NCI-H2081 treated with DMSO at 0.1 percent for 48 hours (cell line): ENCODE results near the gene GGA3.
A peak's percentile ranks its signal among the peaks of the same experiment; 100 is the strongest.
"Not testable (repeated sequence)": the region's sequence is repeated elsewhere in the genome, so short reads cannot be mapped to it uniquely, and the experiment has no call there.

Experiments
- DNase-seq: peaks from one replicate; lab custom pipeline; 2025; lab: John Stamatoyannopoulos, UW

GGA3 gene

GRCh38 chr17:75272848-75273184 lies 11.4 kb upstream of the GGA3 start:
- no peak for DNase-seq

GRCh38 chr17:75271955-75272847 lies 10.8 kb upstream of the GGA3 start:
- DNase-seq = no peak

- peak; percentile 47 for DNase-seq
Observed at GRCh38 chr17:75271233-75271954, 10.0 kb upstream of the GGA3 start.

- no peak for DNase-seq
Observed at GRCh38 chr17:75270966-75271232, 9.5 kb upstream of the GGA3 start, which contains the start of gene MIF4GD. Gene MIF4GD (minus strand): TSS chr17:75271231. CDS start chr17:75270195, 1,036 bp downstream.

DNA sequence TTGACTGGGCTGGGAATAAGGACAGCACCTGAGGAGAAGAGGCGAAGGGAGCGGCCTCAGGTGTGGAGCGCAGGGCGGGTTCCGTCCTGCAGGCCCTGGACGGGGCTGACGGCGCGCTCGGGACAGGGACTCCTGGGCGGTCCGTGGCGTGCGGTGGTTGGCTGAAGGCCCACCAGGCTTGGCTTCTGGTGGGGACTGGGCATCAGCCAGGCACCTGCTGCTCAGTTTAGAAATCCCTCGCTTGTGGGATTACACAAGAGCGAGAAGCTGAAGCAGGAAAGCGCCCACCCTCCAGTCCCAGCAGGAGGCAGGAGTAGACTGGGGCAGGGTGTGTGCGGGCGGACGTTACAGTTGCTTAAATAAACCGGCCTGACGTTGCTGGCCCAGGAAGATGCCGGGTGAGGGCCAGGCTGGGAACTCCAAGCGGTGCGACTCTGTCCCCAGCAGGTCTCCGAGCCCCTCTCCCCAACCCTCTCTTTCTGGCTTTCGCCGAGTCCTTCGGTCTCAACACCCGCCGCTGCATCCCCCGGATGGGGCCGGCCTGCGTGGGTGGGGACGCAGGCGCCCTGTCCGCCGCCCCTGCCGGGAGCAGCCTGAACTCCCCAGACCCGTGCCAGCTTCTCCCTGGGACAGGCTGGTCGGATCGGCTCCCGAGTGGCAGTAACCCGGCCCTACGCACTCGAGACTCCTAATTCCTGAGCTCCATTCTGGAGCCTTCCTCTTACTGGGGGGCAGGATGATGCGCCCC lies 9.0 kb upstream of the GGA3 start:
- DNase-seq = no peak

- no peak for DNase-seq
Observed at GRCh38 chr17:75269844-75270217, 8.4 kb upstream of the GGA3 start.

- no peak for DNase-seq
Observed at GRCh38 chr17:75267411-75268232, 6.2 kb upstream of the GGA3 start.

DNA sequence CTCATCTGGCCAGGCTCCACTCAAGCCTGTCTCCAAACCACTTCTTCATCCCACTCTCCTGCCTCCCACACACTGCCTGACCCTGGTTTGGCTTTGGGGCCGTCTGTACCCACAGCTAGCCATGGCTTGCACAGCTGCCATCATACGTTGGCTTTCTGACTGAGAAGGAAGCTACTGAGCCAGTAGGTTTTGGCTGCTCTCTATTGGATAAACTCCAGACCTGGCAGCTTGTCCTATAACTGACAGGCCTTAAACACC lies 5.7 kb upstream of the GGA3 start:
- no peak for DNase-seq

DNA sequence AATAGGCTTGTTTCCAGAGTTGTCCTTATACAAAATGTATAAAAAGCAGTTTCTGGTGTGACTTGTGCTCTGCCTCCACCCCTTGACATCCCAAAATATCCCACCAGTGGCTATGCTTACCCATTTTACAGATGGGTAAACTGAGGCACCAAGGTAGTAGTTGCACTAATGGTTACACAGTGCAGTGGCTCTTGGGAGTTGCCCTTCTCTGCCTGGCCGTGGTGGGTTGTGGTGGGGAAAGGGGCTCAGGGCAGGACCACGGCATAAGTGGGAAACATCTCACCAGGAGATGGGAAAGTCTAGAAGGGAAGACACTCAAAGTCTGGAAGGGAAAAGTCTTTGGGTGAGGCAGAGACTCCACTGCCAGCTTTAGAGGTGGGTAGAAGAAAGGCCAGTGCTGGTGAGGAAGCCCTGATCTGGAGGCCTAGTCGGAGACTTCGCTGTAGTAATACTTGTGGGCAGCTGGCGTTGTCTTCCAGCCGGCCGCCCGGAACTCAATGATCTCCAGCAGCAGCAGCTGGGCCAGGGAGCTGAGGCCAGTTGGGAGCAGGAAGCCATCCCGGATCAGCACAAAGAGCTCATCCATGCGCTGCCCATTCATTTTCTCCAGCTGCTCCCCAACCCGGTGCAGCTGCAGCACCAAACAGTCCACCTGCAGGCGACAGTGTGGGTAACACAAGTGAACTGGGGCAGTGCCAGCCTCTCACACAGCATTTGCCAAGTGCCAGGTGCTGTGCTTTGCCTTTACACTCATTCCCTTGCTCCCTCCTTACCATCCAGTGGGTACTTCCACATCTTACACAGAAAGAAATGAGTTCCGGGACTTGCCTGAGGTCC lies 5.1 kb upstream of the GGA3 start:
- peak; percentile 63 for DNase-seq

DNA sequence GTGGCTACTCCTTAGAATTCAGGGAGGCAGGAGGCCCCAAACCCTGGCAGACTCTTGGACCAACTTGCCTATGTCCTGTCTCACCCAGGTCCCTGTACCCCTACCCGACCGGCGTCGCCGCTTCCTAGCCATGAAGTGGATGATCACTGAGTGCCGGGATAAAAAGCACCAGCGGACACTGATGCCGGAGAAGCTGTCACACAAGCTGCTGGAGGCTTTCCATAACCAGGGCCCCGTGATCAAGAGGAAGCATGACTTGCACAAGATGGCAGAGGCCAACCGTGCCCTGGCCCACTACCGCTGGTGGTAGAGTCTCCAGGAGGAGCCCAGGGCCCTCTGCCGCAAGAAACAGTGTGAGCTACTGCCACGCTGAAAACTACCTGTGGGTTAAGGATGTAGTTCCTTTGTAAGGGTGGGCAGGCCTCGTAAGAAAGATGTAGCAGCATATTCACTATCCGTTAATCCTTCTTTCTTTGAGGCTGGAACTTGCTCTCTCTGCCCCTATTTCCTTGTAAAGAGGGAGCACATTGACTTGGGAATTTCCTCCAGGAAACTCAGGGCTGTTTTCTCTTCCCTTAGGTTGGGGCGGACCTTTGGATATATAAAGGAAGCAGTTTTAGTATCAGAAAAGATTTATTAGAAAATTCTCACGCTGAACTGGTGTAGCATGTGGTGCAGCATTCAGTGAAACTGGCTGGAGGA lies 4.4 kb upstream of the GGA3 start:
- DNase-seq = no peak

GRCh38 chr17:75263055-75263454 lies 1.6 kb upstream of the GGA3 start:
- DNase-seq = no peak

DNA sequence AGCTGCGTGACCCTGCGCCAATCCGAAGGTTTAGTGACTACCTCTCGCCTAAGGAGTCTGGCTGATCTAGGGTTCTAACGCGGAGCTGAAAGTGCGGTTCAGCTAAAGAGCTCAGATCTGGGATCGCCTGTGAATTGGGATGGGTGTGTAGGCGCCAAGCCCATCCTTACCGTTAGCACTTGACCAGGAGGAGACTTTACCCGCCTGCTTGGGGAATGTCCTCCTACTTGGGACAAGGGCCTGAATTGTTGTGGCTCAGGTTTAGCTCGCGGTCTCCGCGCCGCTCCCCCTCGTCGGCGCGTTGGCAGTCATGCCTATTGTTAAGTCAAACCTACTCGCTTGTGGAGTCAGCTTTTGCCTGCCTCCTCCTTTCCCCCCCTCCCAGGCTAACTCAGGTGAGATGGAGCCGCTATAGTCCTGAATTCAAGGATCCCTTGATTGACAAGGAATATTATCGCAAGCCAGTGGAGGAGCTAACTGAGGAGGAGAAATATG lies 753 bp upstream of the GGA3 start:
- DNase-seq = no peak

- no peak for DNase-seq
Observed at GRCh38 chr17:75260641-75261335, 618 bp downstream of the GGA3 start.

GRCh38 chr17:75257228-75257627 lies 4.2 kb downstream of the GGA3 start:
- not testable (repeated sequence) for DNase-seq

DNA sequence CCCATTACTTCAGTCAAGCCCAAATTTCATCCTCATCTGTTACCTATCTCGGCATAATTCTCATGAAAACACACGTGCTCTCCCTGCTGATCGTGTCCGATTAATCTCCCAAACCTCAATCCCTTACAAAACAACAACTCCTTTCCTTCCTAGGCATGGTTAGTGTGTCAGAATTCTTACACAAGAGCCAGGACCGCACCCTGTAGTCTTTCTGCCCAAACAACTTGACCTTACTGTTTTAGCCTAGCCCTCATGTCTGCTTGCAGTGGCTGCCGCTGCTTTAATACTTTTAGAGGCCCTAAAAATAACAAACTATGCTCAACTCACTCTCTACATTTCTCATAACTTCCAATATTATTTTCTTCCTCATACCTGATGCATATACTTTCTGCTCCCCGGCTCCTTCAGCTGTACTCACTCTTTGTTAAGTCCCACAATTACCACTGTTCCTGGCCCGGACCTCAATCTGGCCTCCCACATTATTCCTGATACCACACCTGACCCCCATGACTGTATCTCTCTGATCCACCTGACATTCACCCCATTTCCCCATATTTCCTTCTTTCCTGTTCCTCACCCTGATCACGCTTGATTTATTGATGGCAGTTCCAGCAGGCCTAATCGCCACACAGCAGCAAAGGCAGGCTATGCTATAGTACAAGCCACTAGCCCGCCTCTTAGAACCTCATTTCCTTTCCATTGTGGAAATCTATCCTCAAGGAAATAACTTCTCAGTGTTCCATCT lies 5.3 kb downstream of the GGA3 start:
- DNase-seq = not testable (repeated sequence)

DNA sequence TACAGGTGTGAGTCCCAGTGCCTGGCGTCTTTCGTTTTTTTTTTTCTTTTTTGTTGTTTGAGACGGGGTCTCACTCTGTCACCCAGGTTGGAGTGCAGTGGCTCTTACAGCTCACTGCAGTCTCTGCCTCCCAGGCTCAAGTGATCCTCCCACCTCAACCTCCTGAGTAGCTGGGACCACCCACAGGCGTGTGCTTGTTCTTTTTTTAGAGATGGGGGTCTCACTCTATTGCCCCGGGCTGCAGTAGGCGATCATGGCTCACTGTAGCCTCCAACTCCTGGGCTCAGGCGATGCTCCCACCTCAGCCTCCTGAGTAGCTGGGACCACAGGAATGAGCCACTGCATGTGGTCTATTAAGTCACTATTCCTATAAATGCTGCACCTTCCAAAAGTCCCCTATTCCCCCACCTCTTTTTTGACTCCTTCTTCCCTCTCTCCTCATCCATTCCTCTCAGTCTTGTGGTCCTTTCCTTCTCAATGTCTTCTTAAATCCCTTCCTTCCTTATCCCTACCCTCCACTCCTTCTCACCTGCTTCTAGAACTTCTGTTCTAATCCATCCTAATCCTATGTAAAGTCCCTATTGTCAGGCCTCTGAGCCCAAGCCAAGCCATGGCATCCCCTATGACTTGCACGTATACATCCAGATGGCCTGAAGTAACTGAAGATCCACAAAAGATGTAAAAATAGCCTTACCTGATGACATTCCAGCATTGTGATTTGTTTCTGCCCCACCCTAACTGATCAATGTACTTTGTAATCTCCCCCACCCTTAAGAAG lies 9.2 kb downstream of the GGA3 start:
- DNase-seq = no peak

GRCh38 chr17:75250009-75250471 lies 11.4 kb downstream of the GGA3 start:
- no peak for DNase-seq

DNA sequence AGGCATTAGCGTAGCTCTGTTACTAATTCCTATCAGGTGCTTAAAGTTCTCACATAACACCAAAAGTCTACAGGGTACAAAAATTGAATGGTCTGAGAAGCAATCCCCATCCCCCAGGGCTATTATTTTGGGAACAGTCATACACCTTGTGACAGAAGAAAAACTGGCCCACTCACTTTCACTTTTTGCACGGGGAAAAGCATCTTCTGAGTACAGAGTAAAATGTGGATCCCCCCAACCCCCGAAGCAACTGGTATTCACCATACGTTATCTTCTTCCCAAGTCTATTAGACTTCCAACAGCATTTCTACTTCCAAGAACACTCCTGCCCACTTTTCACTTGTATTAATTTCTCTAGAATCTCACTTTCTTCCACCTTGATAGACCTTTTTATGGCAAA lies 11.8 kb downstream of the GGA3 start:
- no peak for DNase-seq
